Measurements from ENCODE around the gene CHD2.

The CHD2 gene

GRCh38 chr15:92928225-92928750 lies 28.2 kb downstream of the CHD2 start:
- no peak for DNase-seq

DNA sequence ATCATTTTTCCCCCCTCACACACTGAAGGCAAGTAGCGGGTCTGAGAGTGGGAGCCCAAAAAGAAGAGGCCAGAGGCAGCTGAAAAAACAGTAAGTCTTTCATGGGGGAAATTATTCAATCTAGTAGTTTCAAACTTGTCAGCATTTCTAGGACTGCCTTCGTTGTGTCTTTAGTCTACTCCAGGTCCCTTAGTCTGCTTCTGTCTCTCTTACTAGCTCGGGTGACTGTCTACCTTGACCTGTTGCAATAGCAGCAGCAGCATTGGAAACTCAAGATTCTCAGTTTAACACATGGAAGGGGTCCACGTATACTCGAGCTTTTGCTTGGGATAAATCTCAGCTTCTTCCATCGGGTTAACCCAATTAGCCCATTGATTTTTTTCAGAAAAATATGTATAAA lies 28.9 kb downstream of the CHD2 start:
- no peak for DNase-seq

- no peak for DNase-seq
Observed at GRCh38 chr15:92930054-92930621, 30.0 kb downstream of the CHD2 start.

DNA sequence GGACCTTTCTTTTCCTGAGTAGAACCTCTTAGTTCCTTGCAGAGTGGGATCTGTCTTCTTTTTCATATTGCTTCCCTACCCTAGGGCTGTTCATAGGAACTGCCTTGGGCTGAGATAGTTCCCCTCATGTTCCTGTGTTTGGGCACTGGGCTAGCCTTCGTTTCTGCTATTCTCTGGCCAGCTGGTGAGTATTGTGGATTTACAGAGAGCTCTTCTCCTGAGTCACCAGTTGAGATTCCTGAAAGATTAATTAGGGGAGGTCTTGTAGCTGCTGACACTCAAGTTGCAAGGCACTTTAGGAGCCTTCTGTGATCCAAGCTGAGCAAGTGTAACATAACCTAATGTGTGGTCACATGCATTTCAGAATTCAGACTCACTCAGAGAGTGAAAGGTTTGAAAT lies 30.7 kb downstream of the CHD2 start:
- DNase-seq, result no peak

GRCh38 chr15:92932946-92933649 lies 33.0 kb downstream of the CHD2 start:
- DNase-seq, result no peak

DNA sequence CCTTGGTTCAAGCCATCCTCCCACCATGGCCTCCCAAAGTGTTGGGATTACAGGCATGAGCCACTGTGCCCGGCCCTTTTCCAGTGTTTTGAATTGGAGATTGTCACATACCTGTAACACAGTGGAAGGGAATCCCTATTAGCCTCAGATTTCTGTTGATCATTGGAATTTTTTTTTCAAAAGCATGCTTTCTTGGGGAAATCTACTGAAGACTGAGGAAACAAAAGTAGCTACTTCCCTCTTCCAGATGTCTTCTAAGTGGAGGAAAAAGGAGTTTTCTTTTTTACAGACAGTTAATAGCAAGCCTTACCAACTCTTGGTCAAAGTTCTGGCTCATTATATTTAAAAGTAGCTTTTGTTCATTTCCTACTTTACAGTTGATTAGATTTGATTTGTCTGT lies 33.7 kb downstream of the CHD2 start:
- no peak for DNase-seq

- no peak for DNase-seq
Observed at GRCh38 chr15:92934716-92935115, 34.6 kb downstream of the CHD2 start.

DNA sequence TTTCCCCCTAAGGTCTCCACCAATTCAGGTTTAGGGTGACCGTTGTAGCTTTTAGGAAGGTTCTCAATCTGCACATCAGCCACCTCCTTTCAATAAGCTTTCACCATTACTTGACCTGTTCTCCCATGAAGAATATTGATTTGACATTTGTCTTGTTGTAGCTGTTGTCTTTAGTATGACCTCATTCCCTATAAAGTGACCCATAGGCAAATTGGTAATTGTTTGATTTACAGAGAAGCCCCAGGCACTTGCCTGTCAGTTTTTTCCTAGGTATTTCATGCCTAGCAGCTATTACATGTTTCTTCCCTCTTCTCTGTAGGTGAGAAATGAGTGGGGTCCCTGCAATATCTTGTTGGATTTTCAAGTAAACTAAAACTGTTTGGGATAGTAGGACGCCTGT lies 36.0 kb downstream of the CHD2 start:
- DNase-seq, result no peak

DNA sequence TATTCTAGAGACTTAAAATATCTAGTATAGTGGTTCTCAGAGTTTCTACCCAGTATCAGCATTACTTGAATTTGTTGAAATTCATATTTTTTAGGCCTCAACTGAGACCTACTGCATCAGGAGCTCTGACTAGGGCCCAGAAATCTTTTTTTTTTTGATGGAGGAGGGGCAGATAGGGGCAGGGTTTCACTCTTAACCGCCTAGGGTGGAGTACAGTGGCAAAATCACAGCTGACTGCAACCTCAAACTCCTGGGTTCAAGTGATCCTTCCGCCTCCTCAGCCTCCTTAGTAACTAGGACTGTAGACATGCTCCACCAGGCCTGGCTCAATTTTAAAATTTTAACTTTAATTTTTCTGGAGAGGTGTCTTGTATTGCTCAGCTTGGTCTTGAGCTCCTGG lies 36.6 kb downstream of the CHD2 start:
- no peak for DNase-seq

GRCh38 chr15:92937901-92938300 lies 37.8 kb downstream of the CHD2 start:
- no peak for DNase-seq

GRCh38 chr15:92938387-92938786 lies 38.3 kb downstream of the CHD2 start:
- DNase-seq, result no peak

GRCh38 chr15:92941668-92942067 lies 41.5 kb downstream of the CHD2 start:
- no peak for DNase-seq

DNA sequence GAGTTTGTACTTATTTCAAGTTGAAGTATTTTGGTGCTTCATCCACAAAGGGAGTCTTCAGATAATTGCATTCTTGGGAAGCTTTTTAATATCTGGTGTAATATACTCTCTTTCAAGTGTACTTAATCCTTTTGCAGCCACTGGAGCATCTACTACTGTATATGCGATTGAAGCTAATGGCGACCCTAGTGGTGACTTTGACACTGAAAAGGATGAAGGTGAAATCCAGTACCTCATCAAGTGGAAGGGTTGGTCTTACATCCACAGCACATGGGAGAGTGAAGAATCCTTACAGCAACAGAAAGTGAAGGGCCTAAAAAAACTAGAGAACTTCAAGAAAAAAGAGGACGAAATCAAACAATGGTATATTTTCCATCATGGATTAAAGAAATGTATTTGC lies 42.6 kb downstream of the CHD2 start:
- no peak for DNase-seq

DNA sequence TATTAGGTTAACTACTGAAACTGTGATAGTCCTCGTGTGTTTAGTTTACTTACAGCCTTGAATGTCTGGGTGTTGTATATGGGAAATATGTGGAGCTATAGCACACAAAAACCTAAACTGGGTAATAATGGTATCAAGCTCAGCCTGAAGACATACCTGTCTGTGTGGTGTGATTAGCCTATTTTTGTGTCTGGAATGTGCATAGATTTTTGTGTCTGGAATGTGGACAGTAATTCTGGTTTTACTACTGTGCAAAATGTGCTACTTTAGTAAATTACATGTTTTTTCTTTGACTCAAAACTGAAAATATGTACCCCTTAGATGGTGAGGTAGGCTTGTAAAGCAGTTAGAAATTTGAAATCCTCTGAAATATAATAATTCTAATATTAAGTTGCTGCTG lies 43.5 kb downstream of the CHD2 start:
- DNase-seq, result no peak

DNA sequence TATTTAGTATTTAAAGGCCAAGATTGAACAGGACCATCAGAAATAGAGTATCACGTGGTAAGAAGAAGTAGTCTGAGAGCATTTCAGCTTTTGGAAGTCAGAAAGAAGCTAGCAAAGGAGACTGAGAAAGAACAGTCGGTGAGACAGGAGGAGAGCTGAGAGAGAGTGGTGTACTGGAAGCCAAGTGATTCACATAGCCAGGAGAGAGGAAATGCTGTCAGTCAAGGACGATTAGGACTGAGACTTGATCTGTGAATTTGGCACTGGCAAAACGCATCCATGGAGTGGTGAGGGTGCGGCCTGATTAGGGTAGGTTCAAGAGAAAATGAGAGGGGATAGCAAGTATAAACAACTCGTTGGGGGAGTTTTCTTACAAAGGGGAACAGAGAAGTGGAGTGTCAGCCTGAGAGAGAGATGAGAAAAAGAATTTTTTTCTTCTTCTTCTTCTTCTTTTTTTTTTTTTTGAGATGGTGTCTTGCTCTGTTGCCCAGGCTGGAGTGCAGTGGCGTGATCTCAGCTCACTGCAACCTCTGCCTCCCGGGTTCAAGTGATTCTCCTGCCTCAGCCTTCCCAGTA lies 44.9 kb downstream of the CHD2 start:
- no peak for DNase-seq

GRCh38 chr15:92947071-92947730 lies 47.1 kb downstream of the CHD2 start:
- no peak for DNase-seq

- no peak for DNase-seq
Observed at GRCh38 chr15:92949604-92950249, 49.6 kb downstream of the CHD2 start.

DNA sequence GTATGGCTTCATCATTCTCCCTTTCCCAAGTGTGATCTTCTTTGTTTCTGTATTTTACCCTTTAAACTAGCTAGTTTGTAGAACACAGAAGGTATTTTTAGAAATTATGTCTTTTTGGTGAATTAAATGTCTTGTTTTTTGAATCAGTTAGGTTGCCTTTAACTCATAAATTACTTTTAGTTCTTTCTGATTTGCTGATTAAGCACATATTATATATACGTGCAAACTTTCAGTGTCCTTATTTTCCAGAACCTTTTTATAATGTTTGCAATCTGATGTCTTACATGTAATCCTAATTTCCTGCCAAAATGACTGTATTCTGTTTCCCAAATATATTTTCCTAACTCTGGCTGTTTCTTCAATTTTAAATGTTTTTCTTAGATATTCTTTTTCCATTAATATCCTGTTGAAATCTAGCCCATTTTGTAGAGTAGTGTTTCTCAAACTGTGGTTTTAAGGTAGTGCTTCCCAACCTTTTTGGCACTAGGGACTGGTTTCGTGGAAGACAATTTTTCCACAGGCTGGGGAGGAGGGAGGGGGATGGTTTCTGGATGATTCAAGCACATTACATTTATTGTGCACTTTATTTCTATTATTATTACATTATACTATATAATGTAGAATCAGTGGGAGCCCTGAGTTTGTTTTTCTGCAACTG lies 51.8 kb downstream of the CHD2 start:
- DNase-seq, result no peak

DNA sequence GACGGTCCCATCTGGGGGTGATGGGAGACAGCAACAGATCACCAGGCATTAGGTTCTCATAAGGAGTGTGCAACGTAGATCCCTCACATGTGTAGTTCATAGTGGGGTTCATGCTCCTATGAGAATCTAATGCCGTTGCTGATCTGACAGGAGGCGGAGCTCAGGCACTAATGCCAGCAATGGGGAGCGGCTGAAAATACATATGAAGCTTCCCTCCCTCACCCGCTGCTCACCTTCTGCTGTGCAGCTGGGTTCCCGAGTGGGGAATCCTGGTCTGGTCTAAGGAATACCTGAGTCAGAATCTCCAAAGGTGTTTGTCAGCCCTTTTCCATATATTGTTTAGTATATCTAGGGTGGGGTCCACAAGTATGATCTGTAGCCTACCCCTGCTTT lies 52.3 kb downstream of the CHD2 start:
- no peak for DNase-seq

GRCh38 chr15:92953566-92953965 lies 53.4 kb downstream of the CHD2 start:
- DNase-seq, result no peak

DNA sequence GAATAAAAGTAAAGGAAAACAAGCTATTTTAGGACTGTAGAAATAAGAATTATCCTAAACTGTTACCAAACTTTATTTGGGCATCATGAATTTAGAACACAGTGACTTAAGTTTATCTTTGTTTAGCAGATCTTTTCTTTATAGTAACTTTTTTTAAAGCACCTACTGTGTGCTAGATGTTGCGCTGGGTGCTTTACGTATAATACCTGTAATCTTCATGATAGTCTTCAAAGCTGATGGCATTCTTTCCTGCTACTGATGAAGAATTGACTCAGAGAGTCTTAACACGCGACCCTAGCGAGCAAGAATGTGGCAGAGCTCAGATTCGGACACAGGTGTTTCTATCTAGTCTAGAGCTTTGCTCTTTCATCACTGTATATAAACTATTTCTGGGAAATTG lies 53.9 kb downstream of the CHD2 start:
- no peak for DNase-seq
